VCaP (cell line): ENCODE data around the gene RNF26.
A peak's percentile ranks its signal among the peaks of the same experiment; 100 is the strongest.

ENCODE experiments used
- H3K27ac ChIP-seq: fragments of 450-650 bp; 2 replicates; pipeline ENCODE4 v1.5.1; 2017
- TF ChIP-seq, protein P1 (sequence below): fragments of 450-650 bp; conservative IDR thresholded peaks from 2 replicates; pipeline ENCODE4 v1.5.1; 2017; ENCODE audit warnings: mild to moderate bottlenecking, moderate library complexity

RNF26 gene

DNA sequence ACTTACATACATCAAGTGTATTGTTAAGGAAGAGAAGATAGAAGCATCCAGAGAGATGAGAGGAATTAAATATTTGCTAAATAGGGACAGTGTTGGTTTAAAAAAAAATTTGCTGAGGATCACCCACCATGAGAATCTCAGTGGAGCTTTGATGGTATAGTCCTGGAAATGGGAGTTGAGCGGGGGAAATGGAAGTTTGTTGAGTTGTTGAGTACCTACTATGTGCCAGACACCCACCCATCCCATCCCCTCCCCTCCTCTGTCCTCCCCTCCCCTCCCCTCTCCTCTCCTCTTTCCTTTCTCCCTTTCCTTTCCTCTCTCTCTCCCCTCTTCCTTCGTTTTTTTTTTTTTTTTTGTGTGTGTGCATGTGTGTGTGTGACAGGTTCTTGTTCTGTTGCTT is 16.9 kb downstream of the RNF26 start:
- TF ChIP-seq, protein P1, sequence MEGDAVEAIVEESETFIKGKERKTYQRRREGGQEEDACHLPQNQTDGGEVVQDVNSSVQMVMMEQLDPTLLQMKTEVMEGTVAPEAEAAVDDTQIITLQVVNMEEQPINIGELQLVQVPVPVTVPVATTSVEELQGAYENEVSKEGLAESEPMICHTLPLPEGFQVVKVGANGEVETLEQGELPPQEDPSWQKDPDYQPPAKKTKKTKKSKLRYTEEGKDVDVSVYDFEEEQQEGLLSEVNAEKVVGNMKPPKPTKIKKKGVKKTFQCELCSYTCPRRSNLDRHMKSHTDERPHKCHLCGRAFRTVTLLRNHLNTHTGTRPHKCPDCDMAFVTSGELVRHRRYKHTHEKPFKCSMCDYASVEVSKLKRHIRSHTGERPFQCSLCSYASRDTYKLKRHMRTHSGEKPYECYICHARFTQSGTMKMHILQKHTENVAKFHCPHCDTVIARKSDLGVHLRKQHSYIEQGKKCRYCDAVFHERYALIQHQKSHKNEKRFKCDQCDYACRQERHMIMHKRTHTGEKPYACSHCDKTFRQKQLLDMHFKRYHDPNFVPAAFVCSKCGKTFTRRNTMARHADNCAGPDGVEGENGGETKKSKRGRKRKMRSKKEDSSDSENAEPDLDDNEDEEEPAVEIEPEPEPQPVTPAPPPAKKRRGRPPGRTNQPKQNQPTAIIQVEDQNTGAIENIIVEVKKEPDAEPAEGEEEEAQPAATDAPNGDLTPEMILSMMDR, result no peak
- no peak overlapping the region for H3K27ac ChIP-seq

DNA sequence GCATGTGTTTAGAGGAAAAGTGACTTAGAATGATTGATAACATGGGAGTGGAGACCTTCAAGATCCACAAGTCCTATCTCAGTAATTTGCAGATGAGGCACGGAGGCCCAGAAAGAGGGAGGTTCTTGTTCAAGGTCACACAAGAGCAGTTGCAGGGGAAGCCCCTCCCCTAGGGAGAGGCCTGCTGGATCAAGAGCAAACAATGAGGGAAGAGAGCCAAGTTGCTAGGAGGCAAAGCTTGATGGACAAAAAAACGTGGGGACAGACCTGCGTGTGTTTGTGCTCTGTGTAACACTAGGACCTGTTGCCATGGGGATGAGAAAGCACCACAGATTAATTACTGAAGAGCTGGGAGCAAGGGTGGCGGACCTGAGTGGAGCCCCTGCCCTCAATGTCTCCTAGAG is 18.5 kb downstream of the RNF26 start:
- peak overlapping the region; percentile 24 for H3K27ac ChIP-seq
- TF ChIP-seq, protein P1, result no peak

DNA sequence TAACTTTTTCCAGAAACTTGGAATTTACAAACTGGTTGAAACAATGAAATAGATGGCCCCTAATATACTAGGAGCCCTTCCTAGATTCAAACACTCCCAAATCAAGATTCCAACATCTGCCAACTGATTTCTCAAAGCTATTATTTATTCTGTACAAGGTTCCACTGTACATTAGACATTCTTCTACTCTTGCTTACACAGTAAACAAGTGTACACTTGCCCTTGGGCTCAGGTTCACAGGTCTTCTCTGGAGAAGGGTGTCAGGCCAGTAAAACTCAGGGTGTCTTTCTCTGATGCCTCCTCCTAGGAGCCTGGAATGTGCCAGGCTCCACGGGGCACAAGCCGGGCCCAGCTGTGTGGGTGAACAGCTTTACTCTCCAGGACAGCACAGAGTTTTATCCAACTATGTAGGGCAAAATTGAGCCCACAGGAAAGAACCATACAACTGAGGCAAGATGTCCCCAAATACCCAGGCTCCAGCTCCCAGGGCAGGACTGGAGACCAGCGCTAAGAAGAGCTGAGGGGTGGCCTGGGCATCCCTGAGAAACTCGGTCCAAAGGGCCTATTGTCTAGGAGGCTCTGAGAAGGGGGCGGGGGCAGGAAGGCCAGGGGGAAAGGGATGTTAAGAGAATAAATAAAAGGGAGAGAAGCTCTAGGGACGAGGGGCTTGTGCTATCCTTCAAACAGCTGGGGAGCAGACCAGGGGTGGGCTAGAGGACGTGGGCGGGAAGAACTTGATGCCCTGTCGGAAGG is 20.9 kb downstream of the RNF26 start:
- H3K27ac ChIP-seq, result no peak overlapping the region
- TF ChIP-seq, protein P1, result no peak

DNA sequence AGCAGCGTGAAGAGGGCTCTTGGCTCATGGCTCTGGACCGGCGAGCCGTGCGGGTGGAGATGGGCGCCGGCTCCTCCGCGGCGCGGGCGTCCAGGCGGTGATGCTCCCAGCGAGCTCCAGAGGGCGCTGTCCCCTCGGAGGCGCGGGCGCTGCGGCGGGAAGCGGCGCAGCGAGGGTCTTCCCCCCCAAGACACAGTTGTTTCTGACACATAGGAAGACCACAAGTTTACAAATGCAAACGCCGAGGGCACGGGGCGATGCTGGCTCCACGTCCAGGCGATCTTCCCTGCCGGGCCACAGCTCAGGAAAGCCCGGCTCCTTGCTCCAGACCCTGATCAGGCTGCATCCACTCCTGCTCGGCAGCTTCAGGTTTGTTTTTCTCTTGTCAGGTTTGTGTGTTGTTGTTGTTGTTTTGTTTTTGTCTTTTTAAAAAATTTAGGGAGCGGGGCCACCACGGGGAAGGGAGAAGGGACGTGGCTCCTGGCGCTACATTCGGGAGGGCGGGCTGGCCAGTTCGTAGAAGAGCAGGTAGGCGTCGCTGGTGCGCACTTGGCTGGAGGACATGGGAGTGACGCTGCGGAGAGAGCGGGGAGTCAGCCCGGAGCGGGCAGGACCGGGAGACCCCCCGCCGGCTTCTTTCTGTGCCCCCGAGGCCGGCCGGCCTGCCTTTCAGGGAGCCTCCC is 22.2 kb downstream of the RNF26 start:
- H3K27ac ChIP-seq, result no peak overlapping the region
- TF ChIP-seq, protein P1, result 0 out of 2 replicates have a peak, but pooled peaks have one; percentile 16

DNA sequence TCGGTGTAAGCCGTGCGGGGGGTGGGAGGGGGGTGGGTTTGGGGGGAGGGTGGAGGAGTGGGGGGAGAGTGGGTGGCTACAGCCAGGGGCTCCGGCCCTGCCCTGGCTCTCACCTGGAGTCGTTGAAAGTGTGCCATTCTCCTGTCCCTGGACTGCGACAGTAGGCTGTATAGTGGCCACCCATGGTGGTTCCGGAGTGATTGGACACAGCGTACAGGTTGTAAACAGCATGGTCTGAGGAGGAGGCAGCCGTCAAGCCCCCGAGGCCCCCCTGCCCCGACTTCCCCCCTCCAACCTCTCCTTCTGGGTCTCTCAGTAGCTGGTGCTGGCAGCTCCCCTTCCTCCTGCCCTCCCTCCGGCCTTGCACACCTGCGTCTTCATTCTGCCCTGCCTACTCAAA is 22.7 kb downstream of the RNF26 start:
- TF ChIP-seq, protein P1, result no peak
- H3K27ac ChIP-seq, result no peak overlapping the region

DNA sequence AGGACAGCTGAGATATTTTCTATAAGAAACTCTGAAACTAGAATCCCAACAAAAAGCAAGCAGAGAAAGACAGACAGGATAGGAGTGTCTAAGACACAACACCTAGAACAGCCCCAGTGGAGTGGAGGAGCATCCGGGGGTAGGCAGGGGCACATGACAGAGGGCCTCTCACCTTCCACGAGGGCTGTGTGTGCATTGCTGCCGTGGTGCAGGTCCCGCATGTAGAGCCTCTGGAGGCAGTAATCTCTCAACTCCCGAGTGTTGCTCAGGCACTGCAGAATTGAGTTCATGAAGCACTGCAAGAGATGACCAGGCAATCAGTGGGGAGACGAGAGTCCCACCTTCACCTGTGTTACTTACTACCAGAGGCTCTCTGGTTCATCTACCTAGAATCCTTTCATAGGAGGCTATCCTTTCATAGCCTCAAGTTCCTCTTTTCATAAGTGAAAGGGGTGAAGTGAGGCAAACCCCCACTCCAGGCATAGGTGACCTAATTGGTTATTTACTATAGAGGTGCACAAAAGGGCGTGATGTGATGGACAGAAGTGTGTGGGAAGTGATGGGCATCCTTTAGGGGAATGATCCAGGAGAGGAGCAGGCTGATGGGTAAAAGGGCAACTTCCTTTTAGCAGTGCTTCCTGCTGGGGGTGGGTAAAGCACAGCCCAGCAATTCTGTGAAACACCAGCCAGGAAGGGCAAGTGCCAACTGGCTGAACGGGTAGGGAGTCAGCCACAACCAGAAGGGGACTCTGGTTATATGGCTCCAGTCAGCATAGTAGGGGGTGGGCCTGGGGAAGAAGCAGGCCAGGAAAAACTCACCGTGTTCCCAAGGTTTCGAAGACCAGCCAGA is 25.3 kb downstream of the RNF26 start:
- TF ChIP-seq, protein P1, result no peak
- peak overlapping the region; percentile 46; the same call in 1 of the 2 replicates for H3K27ac ChIP-seq
